Keratinocyte (primary cell): ENCODE measurements around the gene IGFL2. TPM values are rescaled to one million over a fixed set of nuclear protein-coding genes. Genes with fewer than 3 reads are reported as not detected.

Experiments used
- DNase-seq: peaks from one replicate; pipeline ENCODE4 v3.0.0-alpha.2; 2011; ENCODE audit warnings: low read depth, missing footprints, low spot score
- FAIRE-seq: peaks from 2 replicates; lab custom pipeline; 2011; peaks lifted over from hg19 to GRCh38; lab: Jason Lieb, UNC
- H2AFZ ChIP-seq: 2 replicates; pipeline ENCODE4 v1.6.0; 2012; ENCODE audit warnings: low read length, control low read depth, inconsistent platforms; ENCODE audit not compliant: control insufficient read depth
- H3K27ac ChIP-seq: 2 replicates; pipeline ENCODE4 v1.5.1; 2011; ENCODE audit warnings: low read length; ENCODE audit not compliant: control insufficient read depth, insufficient read depth
- H3K27me3 ChIP-seq: 3 replicates; pipeline ENCODE4 v1.6.0; 2011; ENCODE audit warnings: low read length; ENCODE audit not compliant: control insufficient read depth, insufficient read depth; ENCODE audit errors: extremely low read depth
- H3K36me3 ChIP-seq, 2 experiments: 2 replicates in 1 of 2; 3 replicates in 1 of 2; pipeline ENCODE4 v1.5.1; 2011; ENCODE audit warnings: low read length in 2 of 2, mild to moderate bottlenecking in 1 of 2; ENCODE audit not compliant: control insufficient read depth in 2 of 2, insufficient read depth in 2 of 2; ENCODE audit errors: extremely low read depth in 1 of 2
- H3K4me1 ChIP-seq: 3 replicates; pipeline ENCODE4 v1.5.1; 2011; ENCODE audit warnings: low read length; ENCODE audit not compliant: control insufficient read depth, insufficient read depth; ENCODE audit errors: extremely low read depth
- H3K4me2 ChIP-seq: 3 replicates; pipeline ENCODE4 v1.6.0; 2011; ENCODE audit warnings: low read depth, low read length; ENCODE audit not compliant: control insufficient read depth, insufficient read depth; ENCODE audit errors: extremely low read depth
- H3K4me3 ChIP-seq, 3 experiments: fragments of 200-600 bp in 1 of 3; sonication (generic) in 1 of 3; 2 replicates in 2 of 3; 3 replicates in 1 of 3; pipeline ENCODE4 v1.5.1; 2011 to 2016; ENCODE audit warnings: low read length in 3 of 3, mild to moderate bottlenecking in 3 of 3, control low read depth in 2 of 3, inconsistent platforms in 1 of 3, low read depth in 1 of 3, mixed read lengths in 1 of 3, mixed run types in 1 of 3, moderate library complexity in 1 of 3; ENCODE audit not compliant: control insufficient read depth in 2 of 3, insufficient read depth in 2 of 3; ENCODE audit errors: extremely low read depth in 1 of 3
- H3K79me2 ChIP-seq: 2 replicates; pipeline ENCODE4 v1.6.0; 2012; ENCODE audit warnings: low read length; ENCODE audit not compliant: control insufficient read depth, insufficient read depth
- H3K9ac ChIP-seq: 3 replicates; pipeline ENCODE4 v1.6.0; 2011; ENCODE audit warnings: low read length; ENCODE audit not compliant: control insufficient read depth, insufficient read depth; ENCODE audit errors: extremely low read depth
- H3K9me1 ChIP-seq: 3 replicates; pipeline ENCODE4 v1.6.0; 2011; ENCODE audit warnings: low read length; ENCODE audit not compliant: control insufficient read depth, insufficient read depth; ENCODE audit errors: extremely low read depth
- H3K9me3 ChIP-seq: 2 replicates; pipeline ENCODE4 v1.5.1; 2012; ENCODE audit warnings: low read depth, low read length; ENCODE audit not compliant: control insufficient read depth
- H4K20me1 ChIP-seq: 3 replicates; pipeline ENCODE4 v1.6.0; 2011; ENCODE audit warnings: low read length; ENCODE audit not compliant: control insufficient read depth, insufficient read depth; ENCODE audit errors: extremely low read depth
- CTCF ChIP-seq, 3 experiments: IDR thresholded peaks in 1 of 3; conservative IDR thresholded peaks in 1 of 3; optimal IDR thresholded peaks in 1 of 3; 2 replicates in 2 of 3; 3 replicates in 1 of 3; pipeline versions ENCODE3 to v1.5.1; 2011; ENCODE audit warnings: low read length in 3 of 3, mild to moderate bottlenecking in 3 of 3, moderate library complexity in 2 of 3, control low read depth in 1 of 3, inconsistent platforms in 1 of 3; ENCODE audit not compliant: insufficient read depth in 2 of 3; ENCODE audit errors: extremely low read depth in 1 of 3
- EZH2 ChIP-seq: IDR thresholded peaks from one replicate; pipeline ENCODE4 v1.6.1; 2012; ENCODE audit warnings: inconsistent platforms, mild to moderate bottlenecking, low read length, moderate library complexity
- dilution Hi-C: fragments of 300-500 bp; cut with MboI; formaldehyde crosslinking; loops from one replicate; pipeline ENCODE4 v1.7.0; 2020; ENCODE audit warnings: low sequenced_read_pairs; ENCODE audit not compliant: extremely low pct_ligation_motif_present
- polyA plus RNA-seq, 5 experiments: library from polyadenylated mRNA; depleted of rRNA in 3 of 5; stranded (reverse) in 3 of 5; stranded (forward) in 1 of 5; unstranded in 1 of 5; fragments of >200 nt; gene quantifications; 1 replicate in 1 of 5; 2 replicates in 3 of 5; 3 replicates in 1 of 5; pipeline versions ENCODE4 v1.2.1 to v1.2.3, GENCODE V29; 2011 to 2012; ENCODE audit warnings: missing spikeins in 2 of 5, low read depth in 1 of 5, low replicate concordance in 1 of 5

The IGFL2 gene
- polyA plus RNA-seq, 1 donor (not counting 4 experiments of a cell fraction or from before 2014, with no cell fraction given), result 7.1 TPM

- H3K9ac ChIP-seq, result peak overlapping the region; percentile 49
- FAIRE-seq (peak; percentile 79), DNase-seq (no peak)
- no peaks in the 10 kb centered on the region for H3K9me3 ChIP-seq
- H3K79me2 ChIP-seq, result no peaks in the 10 kb centered on the region
- dilution Hi-C loops, result no loop called here
- peak overlapping the region; percentile 63 for H3K27ac ChIP-seq
- H3K4me3 ChIP-seq, result no peak overlapping the region
- peaks cover 52% of the 10 kb centered on the region for H3K4me1 ChIP-seq
- H2AFZ ChIP-seq, result no peak overlapping the region
- H3K36me3 ChIP-seq, result peaks cover 0 to 1% of the 10 kb centered on the region in 2 experiments
- no peak for TF ChIP-seq EZH2
- TF ChIP-seq CTCF (optimal IDR thresholded peaks at IDR 0.05 in 1 of 3, IDR thresholded peaks at IDR 0.05 in 1 of 3, conservative IDR thresholded peaks at IDR 0.05 in 1 of 3; ENCODE audit: extremely low read depth in 1 of 3, insufficient read depth in 2 of 3, low read length in 3 of 3), result no peak
- H3K4me2 ChIP-seq, result peak overlapping the region; percentile 49
- H4K20me1 ChIP-seq, result no peaks in the 10 kb centered on the region
- H3K9me1 ChIP-seq, result no peaks in the 10 kb centered on the region
- no peaks in the 10 kb centered on the region for H3K27me3 ChIP-seq
These were observed 50.7 kb downstream of the IGFL2 start for GRCh38 chr19:46198756-46199155.

GRCh38 chr19:46201454-46202310, 53.6 kb downstream of the IGFL2 start:
- Histone ChIP-seq H3K4me1 (peaks cover 58% of the 10 kb centered on the region), H3K27ac (no peak overlapping the region), H2AFZ (no peak overlapping the region), H3K27me3 (no peaks in the 10 kb centered on the region), H4K20me1 (no peaks in the 10 kb centered on the region), H3K9me3 (no peaks in the 10 kb centered on the region), H3K36me3 (peaks cover 0 to 1% of the 10 kb centered on the region in 2 experiments), H3K9me1 (no peaks in the 10 kb centered on the region), H3K4me3 (peak overlapping the region in 1 of 3 experiments; percentile 30), H3K9ac (no peak overlapping the region), H3K79me2 (no peaks in the 10 kb centered on the region), H3K4me2 (no peak overlapping the region)
- DNase-seq (no peak), FAIRE-seq (peak; percentile 90)
- TF ChIP-seq EZH2 (no peak), CTCF (optimal IDR thresholded peaks at IDR 0.05 in 1 of 3, IDR thresholded peaks at IDR 0.05 in 1 of 3, conservative IDR thresholded peaks at IDR 0.05 in 1 of 3; ENCODE audit: extremely low read depth in 1 of 3, insufficient read depth in 2 of 3, low read length in 3 of 3) (no peak)
- dilution Hi-C loops, result no loop called here
